Measurements from ENCODE around the gene BBS7. TPM values are rescaled to one million over a fixed set of nuclear protein-coding genes. Genes with fewer than 3 reads are reported as not detected.

The BBS7 gene
- total RNA-seq, 1 experiment from 2014 or later = 26.2 TPM

DNA sequence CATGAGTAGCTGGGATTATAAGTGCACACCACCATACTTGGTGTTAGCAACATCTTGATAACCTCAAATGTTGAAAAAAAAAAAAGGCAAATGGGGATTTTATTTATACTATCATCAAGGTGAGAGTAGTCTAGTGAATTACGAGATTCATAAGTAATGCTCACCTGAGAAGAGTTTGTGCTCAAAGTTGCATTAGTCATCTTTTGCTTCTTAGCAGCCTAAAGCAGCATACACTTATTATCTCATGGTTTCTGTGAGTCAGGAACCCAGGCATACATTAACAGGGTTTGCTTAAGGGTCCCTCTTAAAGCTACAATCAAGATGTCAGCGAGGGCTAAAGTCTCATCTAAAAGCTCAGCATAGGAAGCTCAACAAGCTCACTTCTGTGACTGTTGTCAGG lies 77.3 kb downstream of the BBS7 start:
- Histone ChIP-seq H4K91ac (ENCODE audit: insufficient read length, low read depth, low read length) (no peak overlapping the region), H3K27me3 (ENCODE audit: insufficient read depth, low read length) (no peaks in the 10 kb centered on the region), H2BK15ac (ENCODE audit: low read depth, low read length) (no peak overlapping the region), H2AK5ac (ENCODE audit: insufficient read length, low read length) (no peak overlapping the region), H3K79me2 (ENCODE audit: insufficient read depth, low read length) (no peaks in the 10 kb centered on the region), H3K9me3 (ENCODE audit: control insufficient read depth, low read depth, low read length) (no peaks in the 10 kb centered on the region), H3K27ac (ENCODE audit: insufficient read length, low read depth, low read length) (no peak overlapping the region), H4K5ac (ENCODE audit: insufficient read length, low read depth, low read length) (no peak overlapping the region), H3K14ac (ENCODE audit: insufficient read depth, low read length) (no peak overlapping the region), H2BK12ac (ENCODE audit: insufficient read length, low read depth, low read length) (no peak overlapping the region), H2BK120ac (ENCODE audit: low read depth, low read length, poor library complexity, severe bottlenecking) (no peak overlapping the region), H3T11ph (ENCODE audit: low read length) (no peak overlapping the region), H3K4ac (ENCODE audit: low read depth, low read length) (no peak overlapping the region), H2AFZ (ENCODE audit: low read length) (no peak overlapping the region), H3K4me1 (ENCODE audit: insufficient read depth, low read length) (peaks cover 5% of the 10 kb centered on the region), H3K79me1 (ENCODE audit: insufficient read depth, low read depth, low read length, poor library complexity, severe bottlenecking) (no peaks in the 10 kb centered on the region), H3K4me2 (ENCODE audit: insufficient read depth, insufficient read length, low read length) (no peak overlapping the region), H4K20me1 (ENCODE audit: control insufficient read depth, insufficient read depth, insufficient read length) (no peaks in the 10 kb centered on the region), H3K18ac (ENCODE audit: insufficient read length, low read depth, low read length) (no peak overlapping the region), H3K23me2 (ENCODE audit: insufficient read length, low read depth, low read length, poor library complexity, severe bottlenecking) (no peaks in the 10 kb centered on the region), H2BK20ac (ENCODE audit: low read depth, low read length, poor library complexity, severe bottlenecking) (no peak overlapping the region), H4K8ac (replicated peaks; ENCODE audit: insufficient read length, low read depth, low read length) (no peak overlapping the region), H3K56ac (ENCODE audit: insufficient read length, low read depth, low read length) (no peak overlapping the region), H3K23ac (ENCODE audit: insufficient read length, low read depth, low read length) (no peak overlapping the region), H2BK5ac (ENCODE audit: insufficient read length, low read length) (no peak overlapping the region), H3K9ac (ENCODE audit: extremely low read depth, insufficient read length, low read length) (no peak overlapping the region)
- TF ChIP-seq, protein P1, sequence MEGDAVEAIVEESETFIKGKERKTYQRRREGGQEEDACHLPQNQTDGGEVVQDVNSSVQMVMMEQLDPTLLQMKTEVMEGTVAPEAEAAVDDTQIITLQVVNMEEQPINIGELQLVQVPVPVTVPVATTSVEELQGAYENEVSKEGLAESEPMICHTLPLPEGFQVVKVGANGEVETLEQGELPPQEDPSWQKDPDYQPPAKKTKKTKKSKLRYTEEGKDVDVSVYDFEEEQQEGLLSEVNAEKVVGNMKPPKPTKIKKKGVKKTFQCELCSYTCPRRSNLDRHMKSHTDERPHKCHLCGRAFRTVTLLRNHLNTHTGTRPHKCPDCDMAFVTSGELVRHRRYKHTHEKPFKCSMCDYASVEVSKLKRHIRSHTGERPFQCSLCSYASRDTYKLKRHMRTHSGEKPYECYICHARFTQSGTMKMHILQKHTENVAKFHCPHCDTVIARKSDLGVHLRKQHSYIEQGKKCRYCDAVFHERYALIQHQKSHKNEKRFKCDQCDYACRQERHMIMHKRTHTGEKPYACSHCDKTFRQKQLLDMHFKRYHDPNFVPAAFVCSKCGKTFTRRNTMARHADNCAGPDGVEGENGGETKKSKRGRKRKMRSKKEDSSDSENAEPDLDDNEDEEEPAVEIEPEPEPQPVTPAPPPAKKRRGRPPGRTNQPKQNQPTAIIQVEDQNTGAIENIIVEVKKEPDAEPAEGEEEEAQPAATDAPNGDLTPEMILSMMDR (conservative IDR thresholded peaks at IDR 0.05) = no peak
- H3K27me3 Mint-ChIP-seq (ENCODE audit: low read depth) = no peaks in the 10 kb centered on the region
- no peak overlapping the region for H3K4me3 Mint-ChIP-seq
- peaks cover 36 to 41% of the 10 kb centered on the region in 2 experiments for H3K4me1 Mint-ChIP-seq
- WGBS (ENCODE audit: extremely low coverage, insufficient read length, low lambda C conversion rate) = no CpG with 5 or more reads among the region's 2 CpGs
- H3K9me3 Mint-ChIP-seq = no peaks in the 10 kb centered on the region
- no peak overlapping the region for H3K27ac Mint-ChIP-seq
- no peaks in the 10 kb centered on the region for H3K36me3 Mint-ChIP-seq (ENCODE audit: insufficient read depth in 1 of 3, low read depth in 3 of 3)
- no peak for DNase-seq
